ENCODE measurements around the gene FRK. TPM values are rescaled to one million over a fixed set of nuclear protein-coding genes. Genes with fewer than 3 reads are reported as not detected.

Gene FRK
- total and polyA plus RNA-seq, 8 donors = 3.1 to 16.1 (median 4.5) TPM

DNA sequence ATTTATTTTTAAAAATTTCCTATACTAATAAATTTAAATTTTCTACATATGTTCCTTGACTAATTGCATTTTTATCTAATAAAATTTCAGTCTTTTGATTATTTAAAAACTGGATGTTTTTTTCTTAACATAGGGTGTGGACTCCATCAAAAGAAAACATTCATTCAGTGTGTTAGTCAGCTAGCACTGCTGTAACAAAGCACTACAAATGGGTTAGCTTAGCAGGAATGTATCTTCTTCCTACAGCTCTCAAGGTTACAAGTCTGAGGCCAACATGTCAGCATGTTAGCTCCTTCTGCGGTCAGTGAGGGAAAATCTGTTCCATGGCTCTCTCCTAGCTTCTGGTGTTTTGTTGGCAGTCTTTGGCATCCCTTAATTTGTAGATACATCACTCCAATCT, 32.5 kb downstream of the FRK start:
- ATAC-seq = no peak
- no peaks in the 10 kb centered on the region for H3K4me1 ChIP-seq
- H3K27ac ChIP-seq = no peak overlapping the region
- H3K27me3 ChIP-seq = no peaks in the 10 kb centered on the region
- intact Hi-C loops (cut with DNase I) = no loop called here
- H3K9me3 ChIP-seq = no peaks in the 10 kb centered on the region
- TF ChIP-seq, protein P1, sequence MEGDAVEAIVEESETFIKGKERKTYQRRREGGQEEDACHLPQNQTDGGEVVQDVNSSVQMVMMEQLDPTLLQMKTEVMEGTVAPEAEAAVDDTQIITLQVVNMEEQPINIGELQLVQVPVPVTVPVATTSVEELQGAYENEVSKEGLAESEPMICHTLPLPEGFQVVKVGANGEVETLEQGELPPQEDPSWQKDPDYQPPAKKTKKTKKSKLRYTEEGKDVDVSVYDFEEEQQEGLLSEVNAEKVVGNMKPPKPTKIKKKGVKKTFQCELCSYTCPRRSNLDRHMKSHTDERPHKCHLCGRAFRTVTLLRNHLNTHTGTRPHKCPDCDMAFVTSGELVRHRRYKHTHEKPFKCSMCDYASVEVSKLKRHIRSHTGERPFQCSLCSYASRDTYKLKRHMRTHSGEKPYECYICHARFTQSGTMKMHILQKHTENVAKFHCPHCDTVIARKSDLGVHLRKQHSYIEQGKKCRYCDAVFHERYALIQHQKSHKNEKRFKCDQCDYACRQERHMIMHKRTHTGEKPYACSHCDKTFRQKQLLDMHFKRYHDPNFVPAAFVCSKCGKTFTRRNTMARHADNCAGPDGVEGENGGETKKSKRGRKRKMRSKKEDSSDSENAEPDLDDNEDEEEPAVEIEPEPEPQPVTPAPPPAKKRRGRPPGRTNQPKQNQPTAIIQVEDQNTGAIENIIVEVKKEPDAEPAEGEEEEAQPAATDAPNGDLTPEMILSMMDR (IDR thresholded peaks at IDR 0.05) = no peak
- no peak overlapping the region for H3K4me3 ChIP-seq
- H3K36me3 ChIP-seq = no peaks in the 10 kb centered on the region
- DNase-seq = no peak

GRCh38 chr6:116027801-116028200, 32.9 kb downstream of the FRK start:
- intact Hi-C loops (cut with DNase I) = no loop called here
- Histone ChIP-seq H3K27me3 (no peaks in the 10 kb centered on the region), H3K4me3 (no peak overlapping the region), H3K36me3 (no peaks in the 10 kb centered on the region), H3K9me3 (no peaks in the 10 kb centered on the region), H3K4me1 (no peaks in the 10 kb centered on the region), H3K27ac (no peak overlapping the region)
- TF ChIP-seq, protein P1 (IDR thresholded peaks at IDR 0.05) = no peak
- ATAC-seq = no peak
- no peak for DNase-seq

GRCh38 chr6:116025405-116025804, 35.3 kb downstream of the FRK start:
- no peaks in the 10 kb centered on the region for H3K36me3 ChIP-seq
- ATAC-seq = no peak
- H3K9me3 ChIP-seq = no peaks in the 10 kb centered on the region
- no peak overlapping the region for H3K27ac ChIP-seq
- no peaks in the 10 kb centered on the region for H3K27me3 ChIP-seq
- intact Hi-C loops (cut with DNase I) = no loop called here
- TF ChIP-seq, protein P1 (IDR thresholded peaks at IDR 0.05) = no peak
- no peaks in the 10 kb centered on the region for H3K4me1 ChIP-seq
- H3K4me3 ChIP-seq = no peak overlapping the region
- DNase-seq = no peak

- DNase-seq (no peak), ATAC-seq (no peak)
- no peaks in the 10 kb centered on the region for H3K9me3 ChIP-seq
- intact Hi-C loops (cut with DNase I) = no loop called here
- H3K4me3 ChIP-seq = no peak overlapping the region
- no peaks in the 10 kb centered on the region for H3K36me3 ChIP-seq
- H3K27me3 ChIP-seq = no peaks in the 10 kb centered on the region
- H3K27ac ChIP-seq = no peak overlapping the region
- H3K4me1 ChIP-seq = no peaks in the 10 kb centered on the region
- TF ChIP-seq, protein P1 (IDR thresholded peaks at IDR 0.05) = no peak
Observed at GRCh38 chr6:116022841-116023445, 37.7 kb downstream of the FRK start.

DNA sequence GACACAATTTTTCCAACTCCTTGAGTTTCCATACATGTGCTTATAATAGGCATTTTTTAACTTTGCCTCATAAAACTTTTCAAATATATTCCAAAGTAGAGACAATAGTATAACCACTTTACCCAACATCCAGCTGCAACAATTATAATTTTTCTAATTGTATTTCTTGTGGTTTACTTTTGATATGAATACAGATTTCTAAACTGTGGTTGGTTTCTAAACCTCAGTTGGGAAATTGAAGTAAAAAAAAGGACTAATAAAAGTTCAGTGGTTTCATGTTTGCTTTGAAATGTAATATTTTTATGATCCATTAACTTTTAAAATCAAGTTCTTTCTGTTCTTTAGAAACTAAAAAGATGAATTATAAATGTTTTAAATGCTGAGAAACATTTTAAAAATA, 40.0 kb downstream of the FRK start:
- H3K36me3 ChIP-seq = no peaks in the 10 kb centered on the region
- ATAC-seq = no peak

More for the DNA sequence above, 40.0 kb downstream of the FRK start:
- Histone ChIP-seq H3K4me3 (no peak overlapping the region), H3K27me3 (no peaks in the 10 kb centered on the region), H3K27ac (no peak overlapping the region), H3K4me1 (peaks cover 6 to 11% of the 10 kb centered on the region in 2 donors), H3K9me3 (no peaks in the 10 kb centered on the region)
- intact Hi-C loops (cut with DNase I) = no loop called here
- TF ChIP-seq, protein P1 (IDR thresholded peaks at IDR 0.05) = no peak
- DNase-seq = no peak

Measured in left lung (tissue), 10 donors.